ENCODE results near the gene PRRX1.

PRRX1 gene

DNA sequence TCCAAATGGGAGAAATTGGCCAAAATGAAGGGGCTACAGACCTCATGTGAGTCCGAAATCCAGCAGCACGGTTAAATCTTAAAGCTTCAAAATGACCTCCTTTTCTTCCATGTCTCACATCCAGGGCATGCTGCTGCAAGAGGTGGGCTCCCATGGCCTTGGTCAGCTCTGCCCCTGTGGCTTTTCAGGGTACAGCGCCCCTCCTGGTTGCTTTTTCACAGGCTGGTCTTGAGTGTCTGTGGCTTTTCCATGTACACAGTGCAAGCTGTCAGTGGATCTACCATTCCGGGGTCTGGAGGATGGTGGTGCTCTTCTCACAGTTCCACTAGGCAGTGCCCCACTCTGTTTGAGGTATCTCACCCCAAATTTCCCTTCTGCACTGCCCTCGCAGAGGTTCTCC is 78.7 kb downstream of the PRRX1 start:
- in situ Hi-C loops (cut with HindIII; ENCODE audit: low pct_unique_long_range_greater_than_20kb, low sequenced_read_pairs) = no loop called here
- no peak for DNase-seq (ENCODE audit: low read depth in 1 of 2, low spot score in 1 of 2)

DNA sequence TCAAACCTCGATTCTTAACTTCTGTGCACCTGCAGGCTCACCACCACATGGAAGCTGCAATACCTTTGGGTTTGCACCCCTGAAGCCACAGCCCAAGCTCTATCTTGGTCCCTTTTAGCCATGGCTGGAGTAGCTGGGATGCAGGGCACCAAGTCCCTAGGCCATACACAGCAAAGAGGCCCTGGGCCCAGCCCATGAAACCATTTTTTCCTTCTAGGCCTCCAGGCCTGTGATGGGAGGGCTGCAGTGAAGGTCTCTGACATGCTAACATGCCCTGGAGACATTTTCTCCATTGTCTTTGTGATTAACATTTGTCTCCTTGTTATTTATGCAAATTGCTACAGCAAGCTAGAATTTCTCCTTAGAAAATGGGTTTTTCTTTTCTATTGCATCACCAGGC is 79.2 kb downstream of the PRRX1 start:
- no peak for DNase-seq (ENCODE audit: low read depth in 1 of 2, low spot score in 1 of 2)
- in situ Hi-C loops (cut with HindIII; ENCODE audit: low pct_unique_long_range_greater_than_20kb, low sequenced_read_pairs) = no loop called here
- no peak for TF ChIP-seq JUND (IDR thresholded peaks at IDR 0.05; ENCODE audit: low read depth)

More for the DNA sequence above, 78.7 kb downstream of the PRRX1 start:
- no peak for TF ChIP-seq JUND (IDR thresholded peaks at IDR 0.05; ENCODE audit: low read depth)

DNA sequence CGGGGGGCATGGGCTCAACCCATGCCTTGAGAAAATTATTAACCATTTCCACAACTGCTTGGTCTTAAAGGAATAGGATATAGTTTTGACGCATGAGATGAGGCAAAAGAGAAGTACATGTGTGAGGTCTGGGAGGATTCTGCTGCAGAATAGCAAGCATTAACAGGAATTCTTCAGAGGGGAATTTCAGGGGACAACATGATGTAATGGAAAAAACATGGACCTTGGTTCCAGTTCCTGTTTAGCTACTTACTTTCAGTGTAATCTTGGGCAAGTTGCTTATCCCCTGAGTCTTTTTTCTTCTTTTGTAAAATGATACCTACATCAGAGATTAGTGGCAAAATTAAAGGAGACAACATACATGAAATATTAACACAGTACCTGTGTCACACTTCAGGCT is 85.6 kb downstream of the PRRX1 start:
- in situ Hi-C loops (cut with HindIII; ENCODE audit: low pct_unique_long_range_greater_than_20kb, low sequenced_read_pairs) = no loop called here
- no peak for TF ChIP-seq JUND (IDR thresholded peaks at IDR 0.05; ENCODE audit: low read depth)
- DNase-seq (ENCODE audit: low read depth in 1 of 2, low spot score in 1 of 2) = no peak

DNA sequence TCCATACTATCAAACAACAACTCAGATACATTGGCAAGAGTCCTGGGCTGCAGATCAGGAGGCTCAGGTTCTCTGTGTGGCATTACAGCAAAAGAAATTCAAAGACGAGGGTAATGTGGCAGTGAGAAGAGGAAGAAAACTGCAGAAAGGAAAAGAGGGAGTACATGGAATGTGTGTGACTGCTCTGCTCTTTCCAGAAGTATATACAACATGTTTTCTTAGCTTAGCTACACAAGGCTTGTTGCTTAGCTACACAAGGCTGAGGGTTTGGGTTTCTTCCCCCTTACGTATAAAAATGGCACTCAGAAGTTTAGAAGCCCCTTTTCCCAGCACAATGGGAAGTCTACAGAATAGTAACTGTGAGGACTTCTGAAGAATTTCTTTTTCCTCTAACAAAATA is 86.0 kb downstream of the PRRX1 start:
- TF ChIP-seq JUND (IDR thresholded peaks at IDR 0.05; ENCODE audit: low read depth) = no peak
- no peak for DNase-seq (ENCODE audit: low read depth in 1 of 2, low spot score in 1 of 2)
- in situ Hi-C loops (cut with HindIII; ENCODE audit: low pct_unique_long_range_greater_than_20kb, low sequenced_read_pairs) = no loop called here

DNA sequence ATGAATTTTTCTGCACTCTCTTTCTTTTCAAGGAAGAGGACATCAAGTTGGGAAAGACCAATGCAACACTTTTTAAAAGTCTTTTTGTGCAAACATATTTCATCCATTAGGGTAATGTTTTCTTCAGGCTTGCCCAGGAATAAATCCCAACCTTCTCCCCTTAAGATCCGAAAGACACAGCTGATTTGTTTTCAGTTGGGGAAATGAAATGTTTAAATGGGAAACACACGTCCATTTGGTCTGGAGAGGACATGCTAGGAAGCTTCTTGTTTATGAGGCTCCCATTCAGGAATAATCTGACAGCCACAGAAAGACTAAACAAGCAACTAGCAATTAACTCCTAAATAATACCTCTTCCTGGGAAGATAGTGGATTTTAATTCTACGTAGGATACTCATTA is 91.9 kb downstream of the PRRX1 start:
- no peak for DNase-seq (ENCODE audit: low read depth in 1 of 2, low spot score in 1 of 2)
- in situ Hi-C loops (cut with HindIII; ENCODE audit: low pct_unique_long_range_greater_than_20kb, low sequenced_read_pairs) = no loop called here
- no peak for TF ChIP-seq JUND (IDR thresholded peaks at IDR 0.05; ENCODE audit: low read depth)

DNA sequence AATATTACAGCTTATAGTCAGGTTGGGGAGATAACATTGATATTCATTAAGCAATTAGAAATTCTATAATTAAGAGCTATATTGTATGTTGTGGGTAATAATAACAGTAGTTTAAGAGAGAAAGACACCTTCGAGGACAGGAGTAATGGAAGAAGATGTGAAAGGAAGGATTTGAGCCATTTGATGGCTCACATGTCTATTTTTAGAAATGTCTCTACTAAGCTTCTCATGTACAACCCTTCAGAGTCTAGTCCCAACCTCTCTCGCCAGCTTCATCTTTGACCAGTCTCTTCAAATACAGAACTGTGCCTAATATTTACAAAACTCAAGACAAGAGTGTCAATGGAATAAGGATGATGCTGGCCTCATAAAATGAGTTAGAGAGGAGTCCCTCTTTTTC is 95.1 kb downstream of the PRRX1 start:
- TF ChIP-seq JUND (IDR thresholded peaks at IDR 0.05; ENCODE audit: low read depth) = no peak
- in situ Hi-C loops (cut with HindIII; ENCODE audit: low pct_unique_long_range_greater_than_20kb, low sequenced_read_pairs) = no loop called here
- no peak for DNase-seq (ENCODE audit: low read depth in 1 of 2, low spot score in 1 of 2)

DNA sequence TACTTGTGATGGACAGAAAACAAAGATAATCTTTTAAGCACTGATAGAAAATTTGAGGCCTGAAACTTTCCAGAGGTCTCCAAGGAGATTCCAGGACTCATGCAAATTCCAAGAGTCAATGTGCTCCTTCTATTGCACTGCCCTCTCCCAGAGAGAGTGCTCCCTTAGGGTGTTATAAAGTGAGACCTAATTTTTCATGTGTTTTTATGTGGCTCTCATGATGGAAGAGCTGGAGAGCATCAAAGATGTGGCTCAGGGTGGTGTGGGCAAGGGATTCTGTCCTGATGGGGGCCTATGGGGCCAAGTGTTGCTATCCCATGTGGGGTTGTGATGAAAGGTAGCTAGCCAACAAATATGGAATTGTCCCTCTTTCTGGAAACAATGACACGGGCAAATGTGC is 101.3 kb downstream of the PRRX1 start:
- no peak for TF ChIP-seq JUND (IDR thresholded peaks at IDR 0.05; ENCODE audit: low read depth)
- in situ Hi-C loops (cut with HindIII; ENCODE audit: low pct_unique_long_range_greater_than_20kb, low sequenced_read_pairs) = no loop called here

DNA sequence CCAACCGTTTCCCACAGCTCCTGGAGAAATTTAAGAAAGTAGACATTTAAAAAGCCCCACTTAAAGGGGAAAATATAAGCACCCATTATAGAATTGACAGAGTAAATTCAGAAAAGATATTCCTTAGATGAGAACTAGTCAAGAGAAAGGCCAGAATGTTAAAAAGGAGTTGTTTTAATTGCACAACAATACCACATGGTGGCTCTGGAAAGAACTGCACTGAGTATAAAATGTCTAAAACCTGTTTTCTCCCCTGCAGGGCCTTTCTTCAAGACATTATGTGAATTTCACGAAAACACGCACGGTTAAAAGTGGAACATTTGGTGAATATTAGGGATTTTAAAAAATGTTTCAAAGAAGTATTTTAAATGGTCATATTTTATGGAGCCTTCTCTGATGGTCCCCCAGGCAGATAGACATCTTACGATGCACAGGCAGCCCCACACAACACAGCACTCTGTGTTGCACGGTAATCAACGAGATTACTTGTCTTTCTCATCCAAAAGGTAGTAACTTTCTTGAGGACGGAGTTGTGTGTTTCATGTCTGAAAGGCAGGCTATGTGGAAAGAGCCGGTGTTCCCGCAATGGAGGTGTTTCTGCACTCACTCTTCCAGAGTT is 101.9 kb downstream of the PRRX1 start:
- peak in 1 of 2 experiments; percentile 46 for DNase-seq (ENCODE audit: low read depth in 1 of 2, low spot score in 1 of 2)
- no peak for TF ChIP-seq JUND (IDR thresholded peaks at IDR 0.05; ENCODE audit: low read depth)
- in situ Hi-C loops (cut with HindIII; ENCODE audit: low pct_unique_long_range_greater_than_20kb, low sequenced_read_pairs) = no loop called here

More for the DNA sequence above, 101.3 kb downstream of the PRRX1 start:
- no peak for DNase-seq (ENCODE audit: low read depth in 1 of 2, low spot score in 1 of 2)

DNA sequence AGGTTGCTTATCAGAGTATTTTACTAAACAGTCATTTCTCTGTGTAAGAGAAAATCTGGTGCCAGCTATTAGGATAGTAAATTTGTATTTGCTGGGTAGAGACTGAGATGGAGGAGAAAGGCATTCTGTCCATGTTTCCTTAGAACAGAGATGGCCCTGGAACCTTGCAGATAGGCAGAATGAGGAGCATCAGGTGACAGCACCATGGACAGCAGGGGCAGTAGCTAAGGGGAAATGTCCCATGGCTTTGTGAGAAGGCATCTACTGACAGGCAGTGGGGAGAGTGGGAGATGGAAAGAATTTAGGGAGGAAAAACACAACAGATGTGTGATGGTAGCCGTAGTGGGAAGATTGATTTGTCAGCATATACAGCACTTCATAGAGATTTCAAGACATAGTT is 105.0 kb downstream of the PRRX1 start:
- no peak for DNase-seq (ENCODE audit: low read depth in 1 of 2, low spot score in 1 of 2)
- in situ Hi-C loops (cut with HindIII; ENCODE audit: low pct_unique_long_range_greater_than_20kb, low sequenced_read_pairs) = no loop called here
- no peak for TF ChIP-seq JUND (IDR thresholded peaks at IDR 0.05; ENCODE audit: low read depth)

DNA sequence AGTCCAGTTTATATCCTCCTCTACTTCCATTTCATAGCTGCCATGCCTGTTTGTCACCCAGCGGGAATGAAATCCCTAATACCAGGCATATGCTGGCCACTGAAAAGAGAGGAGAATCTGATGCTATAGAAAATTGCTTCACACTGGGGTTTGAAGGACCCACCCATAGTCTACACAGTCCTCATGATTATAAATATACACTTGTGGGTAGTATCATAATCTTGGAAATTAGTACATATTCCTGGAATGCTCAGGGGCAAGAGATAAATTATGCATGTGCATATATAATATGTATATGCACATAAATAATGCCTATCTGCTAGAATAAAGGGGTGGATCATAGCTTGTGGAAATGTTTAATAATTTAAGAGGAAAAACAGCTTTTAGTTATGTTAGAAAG is 105.8 kb downstream of the PRRX1 start:
- in situ Hi-C loops (cut with HindIII; ENCODE audit: low pct_unique_long_range_greater_than_20kb, low sequenced_read_pairs) = no loop called here
- no peak for DNase-seq (ENCODE audit: low read depth in 1 of 2, low spot score in 1 of 2)
- TF ChIP-seq JUND (IDR thresholded peaks at IDR 0.05; ENCODE audit: low read depth) = no peak

DNA sequence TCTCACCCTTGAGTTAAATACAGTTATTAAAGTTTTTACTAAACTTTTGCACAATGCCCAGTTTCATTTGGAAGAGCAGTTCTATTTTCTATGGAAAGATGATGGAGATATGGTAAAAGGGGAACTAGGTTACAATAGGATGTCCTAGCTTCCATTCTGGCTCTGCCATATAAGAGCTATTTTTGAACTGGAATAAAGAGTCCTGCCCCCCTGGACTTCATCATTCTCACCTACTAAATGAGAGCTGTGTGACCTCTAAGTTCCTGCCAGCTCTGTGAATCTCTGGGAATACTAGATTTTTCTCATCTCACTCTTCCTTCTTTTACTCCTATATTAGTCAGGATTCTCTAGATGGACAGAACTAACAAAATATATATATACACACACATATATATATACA is 106.3 kb downstream of the PRRX1 start:
- in situ Hi-C loops (cut with HindIII; ENCODE audit: low pct_unique_long_range_greater_than_20kb, low sequenced_read_pairs) = no loop called here
- DNase-seq (ENCODE audit: low read depth in 1 of 2, low spot score in 1 of 2) = no peak
- TF ChIP-seq JUND (IDR thresholded peaks at IDR 0.05; ENCODE audit: low read depth) = no peak

DNA sequence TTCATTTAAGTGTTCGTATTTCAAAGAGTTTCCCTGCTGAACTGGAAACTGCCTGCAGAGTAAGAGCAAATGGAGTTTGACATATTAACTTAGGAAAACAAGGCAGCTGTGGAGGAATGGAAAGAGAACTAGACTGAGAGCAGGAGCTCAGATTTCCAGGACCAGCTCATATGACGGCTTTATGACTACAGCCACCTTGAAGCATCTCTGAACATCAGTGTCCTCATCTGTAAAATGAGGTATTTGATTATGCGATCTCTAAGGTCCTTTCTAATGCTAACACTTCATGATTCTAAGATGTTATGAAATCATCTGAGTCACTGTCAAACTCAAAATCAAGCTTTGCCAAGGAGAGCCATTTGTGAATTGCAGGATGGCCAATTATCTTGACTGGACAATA is 112.3 kb downstream of the PRRX1 start:
- in situ Hi-C loops (cut with HindIII; ENCODE audit: low pct_unique_long_range_greater_than_20kb, low sequenced_read_pairs) = no loop called here
- no peak for DNase-seq (ENCODE audit: low read depth in 1 of 2, low spot score in 1 of 2)
- no peak for TF ChIP-seq JUND (IDR thresholded peaks at IDR 0.05; ENCODE audit: low read depth)

DNA sequence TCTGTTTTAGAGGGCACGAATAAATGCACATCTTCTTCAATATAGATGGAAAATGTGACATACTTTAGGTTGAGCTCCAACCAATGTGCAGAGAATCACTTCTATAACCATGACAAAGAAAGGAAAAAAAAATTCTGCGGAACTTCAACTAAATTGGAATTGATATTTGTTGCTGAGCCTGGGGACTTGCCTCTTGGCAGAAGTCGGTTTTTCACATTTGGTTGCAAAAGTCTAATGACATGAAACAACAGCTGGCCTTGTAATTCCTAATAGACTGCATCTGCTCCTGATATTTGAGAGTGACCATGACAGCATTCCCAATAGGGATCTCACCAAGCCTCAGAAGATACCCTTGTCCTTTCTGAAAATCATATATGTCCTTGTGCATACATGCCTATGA is 112.8 kb downstream of the PRRX1 start:
- DNase-seq (ENCODE audit: low read depth in 1 of 2, low spot score in 1 of 2) = no peak

More for the DNA sequence above, 112.8 kb downstream of the PRRX1 start:
- in situ Hi-C loops (cut with HindIII; ENCODE audit: low pct_unique_long_range_greater_than_20kb, low sequenced_read_pairs) = no loop called here
- TF ChIP-seq JUND (IDR thresholded peaks at IDR 0.05; ENCODE audit: low read depth) = no peak
